Thyroid gland (tissue), 4 donors: ENCODE measurements around the gene PRPSAP2.

ENCODE experiments used
- CTCF ChIP-seq, 6 experiments: fragments of 200-600 bp in 3 of 6; fragments of 450-650 bp in 3 of 6; sonication (generic) in 3 of 6; IDR thresholded peaks; one replicate each; pipeline ENCODE4 v1.5.1; 2016 to 2019; ENCODE audit warnings: antibody characterized with exemption in 6 of 6, mild to moderate bottlenecking in 2 of 6, inconsistent platforms in 1 of 6, moderate library complexity in 1 of 6
- POLR2A ChIP-seq, 2 donors: fragments of 450-650 bp; IDR thresholded peaks; one replicate each; pipeline ENCODE4 v1.6.1; 2017; ENCODE audit warnings: antibody characterized with exemption in 2 of 2, mild to moderate bottlenecking in 2 of 2, moderate library complexity in 1 of 2

- TF ChIP-seq POLR2A (IDR thresholded peaks at IDR 0.05) (no peak), CTCF (IDR thresholded peaks at IDR 0.05) (no peak)
Observed at GRCh38 chr17:18959845-18960240, 101.9 kb downstream of the PRPSAP2 start.
